ENCODE data around the gene ARHGAP6.
"Not testable (repeated sequence)": the region's sequence is repeated elsewhere in the genome, so short reads cannot be mapped to it uniquely, and the experiment has no call there.

ARHGAP6 gene

GRCh38 chrX:11367609-11368430 is 297.9 kb downstream of the ARHGAP6 start:
- no peak for TF ChIP-seq CTCF (IDR thresholded peaks at IDR 0.05; ENCODE audit: control insufficient read depth, extremely low read depth, insufficient read depth)
- peak; percentile 75 for DNase-seq (ENCODE audit: low read depth)
- no peak overlapping the region for H3K4me3 ChIP-seq (ENCODE audit: low read depth, low read length)

GRCh38 chrX:11366998-11367595 is 298.6 kb downstream of the ARHGAP6 start:
- H3K4me3 ChIP-seq (ENCODE audit: low read depth, low read length): no peak overlapping the region
- TF ChIP-seq CTCF (IDR thresholded peaks at IDR 0.05; ENCODE audit: control insufficient read depth, extremely low read depth, insufficient read depth): no peak
- no peak for DNase-seq (ENCODE audit: low read depth)

- TF ChIP-seq CTCF (IDR thresholded peaks at IDR 0.05; ENCODE audit: control insufficient read depth, extremely low read depth, insufficient read depth): no peak
- H3K4me3 ChIP-seq (ENCODE audit: low read depth, low read length): no peak overlapping the region
- no peak for DNase-seq (ENCODE audit: low read depth)
Measured at GRCh38 chrX:11365426-11365825, 300.3 kb downstream of the ARHGAP6 start.

GRCh38 chrX:11364835-11365234 is 300.9 kb downstream of the ARHGAP6 start:
- no peak for DNase-seq (ENCODE audit: low read depth)
- no peak for TF ChIP-seq CTCF (IDR thresholded peaks at IDR 0.05; ENCODE audit: control insufficient read depth, extremely low read depth, insufficient read depth)
- H3K4me3 ChIP-seq (ENCODE audit: low read depth, low read length): no peak overlapping the region

GRCh38 chrX:11363825-11364224 is 301.9 kb downstream of the ARHGAP6 start:
- not testable (repeated sequence) for DNase-seq (ENCODE audit: low read depth); H3K4me3 ChIP-seq (ENCODE audit: low read depth, low read length)

- no peak for TF ChIP-seq CTCF (IDR thresholded peaks at IDR 0.05; ENCODE audit: control insufficient read depth, extremely low read depth, insufficient read depth)
- no peak overlapping the region for H3K4me3 ChIP-seq (ENCODE audit: low read depth, low read length)
- DNase-seq (ENCODE audit: low read depth): no peak
Measured at GRCh38 chrX:11363069-11363594, 302.6 kb downstream of the ARHGAP6 start.

GRCh38 chrX:11361666-11362065 is 304.1 kb downstream of the ARHGAP6 start:
- not testable (repeated sequence) for H3K4me3 ChIP-seq (ENCODE audit: low read depth, low read length); DNase-seq (ENCODE audit: low read depth)

- DNase-seq (ENCODE audit: low read depth); H3K4me3 ChIP-seq (ENCODE audit: low read depth, low read length): not testable (repeated sequence)
Measured at GRCh38 chrX:11355944-11356343, 309.8 kb downstream of the ARHGAP6 start.
